GM23248 (cell line): ENCODE measurements around the gene TMCC1. TPM values are rescaled to one million over a fixed set of nuclear protein-coding genes. Genes with fewer than 3 reads are reported as not detected.
"Not testable (repeated sequence)": the region's sequence is repeated elsewhere in the genome, so short reads cannot be mapped to it uniquely, and the experiment has no call there.

ENCODE experiments used
- DNase-seq: peaks from one replicate; pipeline ENCODE4 v3.0.0-alpha.2; 2015
- H2AFZ ChIP-seq: fragments of 200-600 bp; sonication (generic); 2 replicates; pipeline ENCODE4 v1.6.1; 2016; ENCODE audit warnings: antibody characterized with exemption
- H3F3A ChIP-seq: fragments of 200-600 bp; sonication (generic); 2 replicates; pipeline ENCODE4 v1.6.1; 2016; ENCODE audit warnings: mild to moderate bottlenecking, antibody characterized with exemption, mixed run types; ENCODE audit not compliant: insufficient read depth
- H3K27ac ChIP-seq: fragments of 200-600 bp; sonication (generic); 2 replicates; pipeline ENCODE4 v1.5.1; 2016; ENCODE audit warnings: mild to moderate bottlenecking
- H3K27me3 ChIP-seq: fragments of 200-600 bp; sonication (generic); replicated peaks from 2 replicates; pipeline ENCODE4 v1.6.1; 2016; ENCODE audit warnings: mild to moderate bottlenecking; ENCODE audit not compliant: insufficient read depth
- H3K36me3 ChIP-seq: fragments of 200-600 bp; sonication (generic); 2 replicates; pipeline ENCODE4 v1.6.1; 2016; ENCODE audit warnings: low read depth, mild to moderate bottlenecking
- H3K4me1 ChIP-seq: fragments of 200-600 bp; sonication (generic); 2 replicates; pipeline ENCODE4 v1.6.1; 2016; ENCODE audit warnings: mild to moderate bottlenecking; ENCODE audit not compliant: insufficient read depth
- H3K4me2 ChIP-seq: fragments of 200-600 bp; sonication (generic); one replicate; pipeline ENCODE4 v1.6.1; 2016; ENCODE audit warnings: mild to moderate bottlenecking; ENCODE audit not compliant: unreplicated experiment
- H3K4me3 ChIP-seq: fragments of 200-600 bp; sonication (generic); 2 replicates; pipeline ENCODE4 v1.5.1; 2016; ENCODE audit warnings: mild to moderate bottlenecking
- H3K79me2 ChIP-seq: fragments of 200-600 bp; sonication (generic); 2 replicates; pipeline ENCODE4 v1.6.1; 2016; ENCODE audit warnings: mild to moderate bottlenecking; ENCODE audit not compliant: insufficient read depth
- H3K9ac ChIP-seq: fragments of 200-600 bp; sonication (generic); 2 replicates; pipeline ENCODE4 v1.6.1; 2016; ENCODE audit warnings: mild to moderate bottlenecking
- H3K9me2 ChIP-seq: fragments of 200-600 bp; sonication (generic); 2 replicates; pipeline ENCODE4 v1.6.1; 2016; ENCODE audit warnings: mixed run types, mild to moderate bottlenecking, moderate library complexity; ENCODE audit not compliant: insufficient read depth
- H3K9me3 ChIP-seq: fragments of 200-600 bp; sonication (generic); one replicate; pipeline ENCODE4 v1.6.1; 2017; ENCODE audit warnings: low read depth
- H4K20me1 ChIP-seq: fragments of 200-600 bp; sonication (generic); 2 replicates; pipeline ENCODE4 v1.6.0; 2016; ENCODE audit not compliant: insufficient read depth
- EZH2 ChIP-seq: fragments of 200-600 bp; sonication (generic); IDR thresholded peaks from 2 replicates; pipeline ENCODE4 v1.6.1; 2018; ENCODE audit warnings: antibody characterized with exemption, mild to moderate bottlenecking; ENCODE audit not compliant: insufficient read depth, poor library complexity, severe bottlenecking
- EZH2phosphoT487 ChIP-seq: fragments of 200-600 bp; sonication (generic); IDR thresholded peaks from 2 replicates; pipeline ENCODE4 v1.6.1; 2018; ENCODE audit warnings: antibody characterized with exemption, moderate library complexity, mild to moderate bottlenecking, low read depth; ENCODE audit not compliant: insufficient read depth
- WGBS, 2 experiments: methylation state at CpG; one replicate each; pipeline ENCODE4 v1.1.6; 2015 to 2017; ENCODE audit warnings: low lambda C conversion rate in 2 of 2, low coverage in 1 of 2; ENCODE audit errors: missing lambda C conversion rate in 2 of 2; 5-methylcytosine and 5-hydroxymethylcytosine counted together
- in situ Hi-C: fragments of 300-500 bp; cut with MboI; formaldehyde crosslinking; loops from 2 replicates; pipeline ENCODE4 v1.15.0; 2020
- polyA plus RNA-seq: library from polyadenylated mRNA; unstranded; fragments of >200 nt; fragmentation: Nextera tagmentation; extraction: Ambion mirVana; gene quantifications from 2 replicates; pipeline ENCODE4 v1.2.1, GENCODE V29; 2016
- total RNA-seq: library from RNA; depleted of rRNA; stranded (reverse); fragments of >200 nt; shearing (Covaris generic); gene quantifications from 2 replicates; pipeline ENCODE4 v1.2.3, GENCODE V29; 2014

The TMCC1 gene
- total and polyA plus RNA-seq, 2 experiments from 2014 or later = 4.0 to 11.1 TPM

GRCh38 chr3:129766135-129766534 lies 127.4 kb downstream of the TMCC1 start:
- H3K4me3 ChIP-seq = no peak overlapping the region
- no peak for DNase-seq
- H3K9ac ChIP-seq = no peak overlapping the region
- no peak overlapping the region for H3K27ac ChIP-seq
- no peaks in the 10 kb centered on the region for H4K20me1 ChIP-seq
- H3K36me3 ChIP-seq = no peaks in the 10 kb centered on the region
- H3K9me3 ChIP-seq = no peaks in the 10 kb centered on the region
- in situ Hi-C loops = no loop called here
- no peaks in the 10 kb centered on the region; the same call in none of the 2 replicates for H3K79me2 ChIP-seq
- TF ChIP-seq EZH2phosphoT487 = no peak
- no peak overlapping the region for H2AFZ ChIP-seq
- no peaks in the 10 kb centered on the region for H3K9me2 ChIP-seq
- WGBS, 2 experiments = 53 to 56% methylated on average over 2 of the region's 2 CpGs
- no peaks in the 10 kb centered on the region for H3K4me1 ChIP-seq
- no peaks in the 10 kb centered on the region for H3F3A ChIP-seq
- no peak overlapping the region for H3K4me2 ChIP-seq
- H3K27me3 ChIP-seq = no peaks in the 10 kb centered on the region

GRCh38 chr3:129764090-129764489 lies 129.4 kb downstream of the TMCC1 start:
- H3K27ac ChIP-seq = no peak overlapping the region
- no peaks in the 10 kb centered on the region for H3K9me2 ChIP-seq
- H3K27me3 ChIP-seq = no peaks in the 10 kb centered on the region
- no peak for TF ChIP-seq EZH2
- no peak for TF ChIP-seq EZH2phosphoT487
- no peaks in the 10 kb centered on the region for H4K20me1 ChIP-seq
- no peaks in the 10 kb centered on the region; the same call in 1 of the 2 replicates for H3K79me2 ChIP-seq
- H3K9me3 ChIP-seq = no peaks in the 10 kb centered on the region
- in situ Hi-C loops = no loop called here
- H3K36me3 ChIP-seq = no peaks in the 10 kb centered on the region
- H3F3A ChIP-seq = no peaks in the 10 kb centered on the region
- no peak overlapping the region for H3K4me3 ChIP-seq
- no peak overlapping the region for H3K4me2 ChIP-seq
- H2AFZ ChIP-seq = no peak overlapping the region
- DNase-seq = no peak
- H3K4me1 ChIP-seq = no peaks in the 10 kb centered on the region
- no peak overlapping the region for H3K9ac ChIP-seq

DNA sequence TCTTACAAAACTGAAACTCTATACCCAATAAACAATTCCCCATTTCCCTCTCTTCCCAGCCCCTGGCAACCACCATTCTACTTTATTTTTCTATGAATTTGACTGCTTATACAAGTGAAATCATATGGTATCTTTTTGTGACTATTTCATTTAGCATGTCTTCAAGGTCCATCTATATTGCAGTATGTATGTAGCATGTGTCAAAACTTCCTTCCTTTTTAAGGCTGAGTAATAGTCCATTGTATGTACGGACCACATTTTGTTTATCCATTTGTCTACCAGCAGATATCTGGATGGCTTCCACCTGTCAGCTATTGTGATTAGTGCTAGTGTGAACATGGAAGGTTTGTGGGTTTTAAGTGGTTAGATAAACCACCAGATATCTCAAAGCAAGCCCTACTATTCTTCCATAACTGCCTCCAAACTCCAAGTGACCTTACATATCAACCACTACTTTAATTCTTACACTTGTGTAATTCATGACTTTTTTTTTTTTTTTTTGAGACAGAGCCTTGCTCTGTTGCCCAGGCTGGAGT lies 134.7 kb downstream of the TMCC1 start:
- Histone ChIP-seq H3K4me1 (peaks cover 9% of the 10 kb centered on the region), H2AFZ (no peak overlapping the region), H3K27me3 (no peaks in the 10 kb centered on the region), H3K36me3 (no peaks in the 10 kb centered on the region), H3K79me2 (peaks cover 6% of the 10 kb centered on the region), H3K27ac (no peak overlapping the region), H3K9me2 (no peaks in the 10 kb centered on the region), H3K9me3 (no peaks in the 10 kb centered on the region), H3K4me3 (no peak overlapping the region), H4K20me1 (no peaks in the 10 kb centered on the region), H3K9ac (no peak overlapping the region), H3K4me2 (no peak overlapping the region), H3F3A (peaks cover 4% of the 10 kb centered on the region; the same call in 1 of the 2 replicates)
- 88 to 100% methylated on average over 1 of the region's 1 CpG for WGBS, 2 experiments
- TF ChIP-seq EZH2phosphoT487 (no peak), EZH2 (no peak)
- DNase-seq = no peak
- in situ Hi-C loops = no loop called here

DNA sequence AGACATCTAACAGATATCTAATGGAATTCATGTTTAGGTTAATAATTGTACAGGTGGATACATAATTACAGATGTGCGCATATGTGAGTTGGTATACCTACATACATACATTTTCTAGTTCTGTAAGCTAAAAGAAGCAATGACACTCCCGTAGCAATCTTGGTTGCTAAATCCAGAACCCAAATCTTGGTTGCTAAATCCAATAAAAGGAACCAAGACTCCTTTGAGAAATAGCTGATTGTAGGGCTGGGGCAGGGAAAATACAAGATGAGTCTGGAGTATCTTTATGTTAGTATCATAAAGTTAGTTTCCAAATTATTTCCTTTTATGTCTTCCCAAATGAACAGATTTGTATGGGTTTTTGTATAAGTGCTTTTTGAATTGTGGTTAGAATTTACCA lies 135.2 kb downstream of the TMCC1 start:
- Histone ChIP-seq H3K27me3 (no peaks in the 10 kb centered on the region), H3K4me1 (peaks cover 9% of the 10 kb centered on the region), H3K79me2 (peaks cover 11% of the 10 kb centered on the region), H3K9me3 (no peaks in the 10 kb centered on the region), H3K36me3 (no peaks in the 10 kb centered on the region), H2AFZ (no peak overlapping the region), H3F3A (peaks cover 4% of the 10 kb centered on the region; the same call in 1 of the 2 replicates), H3K4me2 (no peak overlapping the region), H3K9me2 (no peaks in the 10 kb centered on the region), H3K4me3 (no peak overlapping the region), H3K9ac (no peak overlapping the region), H4K20me1 (no peaks in the 10 kb centered on the region), H3K27ac (no peak overlapping the region)
- in situ Hi-C loops = no loop called here
- no peak for DNase-seq
- no peak for TF ChIP-seq EZH2phosphoT487
- TF ChIP-seq EZH2 = no peak
- 94 to 98% methylated on average over 2 of the region's 2 CpGs for WGBS, 2 experiments

- Histone ChIP-seq H3K27ac (no peak overlapping the region), H4K20me1 (no peaks in the 10 kb centered on the region), H3K9me2 (no peaks in the 10 kb centered on the region), H3K36me3 (no peaks in the 10 kb centered on the region), H2AFZ (no peak overlapping the region), H3K4me1 (peaks cover 9% of the 10 kb centered on the region), H3K9ac (no peak overlapping the region), H3K4me2 (peak overlapping the region; percentile 12), H3K79me2 (peaks cover 26% of the 10 kb centered on the region), H3K27me3 (no peaks in the 10 kb centered on the region), H3K4me3 (no peak overlapping the region), H3K9me3 (no peaks in the 10 kb centered on the region), H3F3A (peaks cover 4% of the 10 kb centered on the region; the same call in 1 of the 2 replicates)
- TF ChIP-seq EZH2 (no peak), EZH2phosphoT487 (no peak)
- 89 to 97% methylated on average over 1 of the region's 1 CpG for WGBS, 2 experiments
- peak; percentile 48 for DNase-seq
- in situ Hi-C loops = no loop called here
Observed at GRCh38 chr3:129756871-129757270, 136.6 kb downstream of the TMCC1 start.

DNA sequence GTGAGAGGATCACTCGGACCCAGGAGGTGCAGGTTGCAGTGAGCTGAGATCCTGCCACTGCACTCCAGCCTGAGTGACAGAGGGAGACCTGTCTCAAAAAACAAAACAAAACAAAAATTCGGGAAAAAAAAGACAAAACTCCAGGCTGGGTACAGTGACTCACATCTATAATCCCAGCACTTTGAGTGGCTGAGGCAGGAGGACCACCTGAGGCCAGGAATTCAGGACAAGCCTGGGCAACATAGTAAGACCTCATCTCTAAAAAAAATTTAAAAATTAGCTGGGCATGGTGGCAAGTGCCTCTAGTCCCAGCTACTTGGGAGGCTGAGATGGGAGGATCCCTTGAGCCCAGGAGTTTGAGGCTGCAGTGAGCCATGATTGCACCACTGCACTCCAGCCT lies 142.4 kb downstream of the TMCC1 start:
- H3K27me3 ChIP-seq, H3K4me1 ChIP-seq, H3F3A ChIP-seq, H3K27ac ChIP-seq, H3K4me3 ChIP-seq, H2AFZ ChIP-seq, DNase-seq, H3K9me3 ChIP-seq, H3K36me3 ChIP-seq, H3K4me2 ChIP-seq, H3K9me2 ChIP-seq, H4K20me1 ChIP-seq, H3K9ac ChIP-seq, in situ Hi-C loops: not testable (repeated sequence)
- peaks cover 42% of the 10 kb centered on the region for H3K79me2 ChIP-seq
- 88 to 91% methylated on average over 2 of the region's 2 CpGs for WGBS, 2 experiments
